MCF 10A (cell line): ENCODE data around the gene SUGCT. TPM values are rescaled to one million over a fixed set of nuclear protein-coding genes. Genes with fewer than 3 reads are reported as not detected.

Experiments used
- BruUV-seq: library from RNA; stranded (reverse); fragments of 400-500 nt; replicated peaks from 2 replicates; lab custom pipeline; 2021; lab: Mats Ljungman, UMichigan
- CTCF ChIA-PET: fragments of 300-600 bp; sonication (Branson Sonifier 250); formaldehyde crosslinking; extraction: SDS; loops from one replicate; lab custom pipeline; 2021; ENCODE audit warnings: antibody characterized with exemption, inconsistent platforms; lab: Yijun Ruan, JAX
- POLR2A ChIA-PET: fragments of 300-600, 350-650 bp; sonication (Branson Sonifier 250); formaldehyde crosslinking; extraction: SDS; loops from one replicate; lab custom pipeline; 2020; ENCODE audit warnings: antibody characterized with exemption, inconsistent platforms; lab: Yijun Ruan, JAX
- DNase-seq: peaks from one replicate; pipeline ENCODE4 v3.0.0-alpha.2; 2018; ENCODE audit not compliant: unreplicated experiment
- H3K27ac Mint-ChIP-seq: one replicate; pipeline ENCODE4 v1.8.0; 2022; ENCODE audit warnings: mild to moderate bottlenecking, low read depth, mixed read lengths; ENCODE audit not compliant: unreplicated experiment
- H3K27me3 Mint-ChIP-seq: one replicate; pipeline ENCODE4 v1.8.0; 2022; ENCODE audit warnings: mixed read lengths; ENCODE audit not compliant: insufficient read depth, unreplicated experiment
- H3K36me3 Mint-ChIP-seq: one replicate; pipeline ENCODE4 v1.8.0; 2022; ENCODE audit warnings: mild to moderate bottlenecking, moderate library complexity, mixed read lengths; ENCODE audit not compliant: insufficient read depth, unreplicated experiment
- H3K4me1 Mint-ChIP-seq: one replicate; pipeline ENCODE4 v1.8.0; 2022; ENCODE audit warnings: mixed read lengths; ENCODE audit not compliant: insufficient read depth, unreplicated experiment
- H3K4me3 Mint-ChIP-seq: one replicate; pipeline ENCODE4 v1.8.0; 2022; ENCODE audit warnings: mild to moderate bottlenecking, moderate library complexity, mixed read lengths; ENCODE audit not compliant: unreplicated experiment
- H3K9me3 Mint-ChIP-seq: one replicate; pipeline ENCODE4 v1.8.0; 2022; ENCODE audit warnings: mixed read lengths; ENCODE audit not compliant: unreplicated experiment
- intact Hi-C: fragments of 100-400 bp; cut with micrococcal nuclease; formaldehyde crosslinking; loops from 2 replicates; pipeline ENCODE4 v1.14.1; 2022
- total RNA-seq: library from RNA; stranded (reverse); gene quantifications from 2 replicates; pipeline ENCODE4 v1.2.3, GENCODE V29; 2022
- TF ChIP-seq, protein P1 (sequence below): fragments of 200-600 bp; IDR thresholded peaks from one replicate; pipeline ENCODE4 v1.8.0; 2022; ENCODE audit warnings: antibody characterized with exemption, mild to moderate bottlenecking; ENCODE audit not compliant: unreplicated experiment

The SUGCT gene
- total RNA-seq, 1 experiment from 2014 or later: 25.4 TPM

- Mint-ChIP-seq H3K4me1 (no peaks in the 10 kb centered on the region), H3K36me3 (no peaks in the 10 kb centered on the region), H3K9me3 (no peaks in the 10 kb centered on the region), H3K4me3 (no peak overlapping the region), H3K27me3 (no peaks in the 10 kb centered on the region), H3K27ac (no peak overlapping the region)
- no TSS peak for BruUV-seq
- DNase-seq: no peak
- TF ChIP-seq, protein P1, sequence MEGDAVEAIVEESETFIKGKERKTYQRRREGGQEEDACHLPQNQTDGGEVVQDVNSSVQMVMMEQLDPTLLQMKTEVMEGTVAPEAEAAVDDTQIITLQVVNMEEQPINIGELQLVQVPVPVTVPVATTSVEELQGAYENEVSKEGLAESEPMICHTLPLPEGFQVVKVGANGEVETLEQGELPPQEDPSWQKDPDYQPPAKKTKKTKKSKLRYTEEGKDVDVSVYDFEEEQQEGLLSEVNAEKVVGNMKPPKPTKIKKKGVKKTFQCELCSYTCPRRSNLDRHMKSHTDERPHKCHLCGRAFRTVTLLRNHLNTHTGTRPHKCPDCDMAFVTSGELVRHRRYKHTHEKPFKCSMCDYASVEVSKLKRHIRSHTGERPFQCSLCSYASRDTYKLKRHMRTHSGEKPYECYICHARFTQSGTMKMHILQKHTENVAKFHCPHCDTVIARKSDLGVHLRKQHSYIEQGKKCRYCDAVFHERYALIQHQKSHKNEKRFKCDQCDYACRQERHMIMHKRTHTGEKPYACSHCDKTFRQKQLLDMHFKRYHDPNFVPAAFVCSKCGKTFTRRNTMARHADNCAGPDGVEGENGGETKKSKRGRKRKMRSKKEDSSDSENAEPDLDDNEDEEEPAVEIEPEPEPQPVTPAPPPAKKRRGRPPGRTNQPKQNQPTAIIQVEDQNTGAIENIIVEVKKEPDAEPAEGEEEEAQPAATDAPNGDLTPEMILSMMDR: no peak
- POLR2A ChIA-PET: no interaction called here
- intact Hi-C loops: no loop called here
- CTCF ChIA-PET: no interaction called here
Measured at GRCh38 chr7:40641701-40642100, 506.9 kb downstream of the SUGCT start.

DNA sequence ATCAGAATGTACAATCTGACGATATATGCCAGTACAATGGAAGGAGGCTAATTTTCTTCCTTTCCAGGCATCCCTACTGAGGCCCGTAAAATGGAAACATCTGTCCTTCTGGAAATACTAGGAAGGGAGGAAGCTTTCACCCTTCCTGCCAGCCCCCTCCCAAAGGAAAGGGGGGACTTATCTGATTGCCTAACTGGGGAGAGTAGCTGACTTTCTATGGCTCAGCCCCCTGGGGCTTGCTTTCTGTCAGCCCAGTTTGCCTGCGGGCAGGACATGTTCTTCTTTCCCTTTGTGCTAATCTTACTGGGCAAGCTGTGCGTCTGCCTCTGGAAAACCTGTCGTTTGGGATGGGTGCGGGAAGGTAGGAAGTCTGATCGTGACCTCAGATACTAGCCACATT is 508.9 kb downstream of the SUGCT start:
- intact Hi-C loops: no loop called here
- Mint-ChIP-seq H3K4me1 (no peaks in the 10 kb centered on the region), H3K9me3 (no peaks in the 10 kb centered on the region), H3K27ac (no peak overlapping the region), H3K4me3 (no peak overlapping the region), H3K36me3 (no peaks in the 10 kb centered on the region), H3K27me3 (no peaks in the 10 kb centered on the region)
- no TSS peak for BruUV-seq
- no peak for DNase-seq
- TF ChIP-seq, protein P1: no peak
- CTCF ChIA-PET: no interaction called here
- POLR2A ChIA-PET: interaction anchor here (0.6 kb wide), 1 partner anchor 49 kb away, joined by 3 read pairs; no protein-coding TSS in a partner anchor

DNA sequence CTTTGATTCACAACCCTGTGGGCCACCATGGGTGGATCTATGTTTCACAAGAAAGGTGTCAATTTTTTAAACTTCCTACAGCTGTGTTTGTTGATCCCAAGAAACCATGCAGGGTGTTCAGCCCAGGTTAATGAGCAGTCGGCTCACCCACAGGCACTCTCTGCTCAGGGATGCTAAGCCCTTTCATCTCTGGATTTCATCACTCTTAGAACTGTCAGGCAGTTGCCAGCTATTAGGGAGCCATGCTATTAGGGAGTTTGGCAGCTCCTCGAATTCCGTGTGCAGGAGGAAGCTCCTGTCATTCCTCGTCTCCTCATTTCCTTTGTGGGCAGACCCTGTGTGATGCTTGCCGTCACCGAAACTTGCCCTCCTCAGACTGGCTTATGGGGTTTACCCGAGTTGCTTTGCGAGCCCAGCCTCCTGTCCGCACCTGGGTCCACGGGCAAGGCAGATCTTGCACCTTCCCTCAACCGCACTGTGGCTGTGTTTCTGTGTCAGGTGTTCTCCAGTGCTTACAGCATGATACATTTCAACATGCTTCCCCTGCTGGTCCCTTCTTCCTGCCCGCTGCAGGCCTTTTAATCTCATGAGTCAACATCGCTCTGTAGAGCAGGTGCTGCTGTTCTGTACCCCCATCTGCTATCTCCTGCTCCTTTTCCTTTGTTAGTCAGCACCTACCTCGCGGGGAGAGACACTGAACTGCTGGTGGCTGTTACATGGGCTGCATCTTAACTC is 509.8 kb downstream of the SUGCT start:
- ChIA-PET POLR2A (no interaction called here), CTCF (no interaction called here)
- DNase-seq: no peak
- Mint-ChIP-seq H3K4me1 (no peaks in the 10 kb centered on the region), H3K9me3 (no peaks in the 10 kb centered on the region), H3K27me3 (no peaks in the 10 kb centered on the region), H3K36me3 (no peaks in the 10 kb centered on the region), H3K27ac (no peak overlapping the region), H3K4me3 (no peak overlapping the region)
- TF ChIP-seq, protein P1: no peak
- intact Hi-C loops: no loop called here
- no TSS peak for BruUV-seq

DNA sequence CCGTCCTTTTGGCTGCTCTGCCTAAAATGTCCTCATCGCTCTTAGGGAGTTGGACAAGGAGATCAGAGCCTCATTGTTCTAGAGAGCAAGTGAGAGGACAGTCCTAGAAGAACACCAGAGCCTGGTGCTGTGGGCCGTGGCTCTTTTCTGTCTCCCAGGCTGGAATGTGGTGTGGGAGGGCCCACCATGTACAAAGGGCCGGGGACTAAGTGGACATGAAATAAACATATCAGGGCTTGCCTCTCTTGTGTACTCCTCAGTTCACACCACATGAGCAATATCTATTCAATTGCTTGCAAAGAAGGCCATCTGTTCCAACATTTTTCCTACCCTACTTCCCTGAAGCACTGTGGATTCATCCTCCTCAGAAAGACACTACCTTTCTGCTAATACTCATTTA is 510.4 kb downstream of the SUGCT start:
- ChIA-PET POLR2A (no interaction called here), CTCF (no interaction called here)
- H3K4me1 Mint-ChIP-seq: no peaks in the 10 kb centered on the region
- no peaks in the 10 kb centered on the region for H3K9me3 Mint-ChIP-seq
- no peak for DNase-seq
- no peaks in the 10 kb centered on the region for H3K27me3 Mint-ChIP-seq
- H3K4me3 Mint-ChIP-seq: no peak overlapping the region
- TF ChIP-seq, protein P1: no peak
- no TSS peak for BruUV-seq
- no peaks in the 10 kb centered on the region for H3K36me3 Mint-ChIP-seq
- intact Hi-C loops: no loop called here
- H3K27ac Mint-ChIP-seq: no peak overlapping the region
